Cardiac muscle cell (in vitro differentiated cells and primary cell): ENCODE measurements around the gene LRBA. TPM values are rescaled to one million over a fixed set of nuclear protein-coding genes. Genes with fewer than 3 reads are reported as not detected.
"Not testable (repeated sequence)": the region's sequence is repeated elsewhere in the genome, so short reads cannot be mapped to it uniquely, and the experiment has no call there.

Experiments
- DNase-seq, 2 donors: peaks; one replicate each; pipeline versions ENCODE4 v3.0.0 to v3.0.0-alpha.2; 2010 to 2017; ENCODE audit warnings: low read depth in 1 of 2, low spot score in 1 of 2
- H3K27ac ChIP-seq: fragments of 200-600 bp; sonication (generic); 2 replicates; pipeline ENCODE4 v1.5.1; 2016
- H3K27me3 ChIP-seq: fragments of 200-600 bp; sonication (generic); 2 replicates; pipeline ENCODE4 v1.6.0; 2016; ENCODE audit warnings: control low read depth
- H3K36me3 ChIP-seq: fragments of 200-600 bp; sonication (generic); 2 replicates; pipeline ENCODE4 v1.5.1; 2016; ENCODE audit warnings: control low read depth
- H3K4me1 ChIP-seq: fragments of 200-600 bp; sonication (generic); 2 replicates; pipeline ENCODE4 v1.8.1; 2017; ENCODE audit warnings: low read depth, mild to moderate bottlenecking, mixed run types
- H3K4me3 ChIP-seq: fragments of 200-600 bp; sonication (generic); 2 replicates; pipeline ENCODE4 v1.5.1; 2016; ENCODE audit warnings: mild to moderate bottlenecking
- H3K9me3 ChIP-seq: fragments of 200-600 bp; sonication (generic); 2 replicates; pipeline ENCODE4 v1.5.1; 2017; ENCODE audit warnings: low read depth, mild to moderate bottlenecking, control low read depth
- polyA plus RNA-seq: library from polyadenylated mRNA; unstranded; fragments of >200 nt; fragmentation: Nextera tagmentation; extraction: Ambion mirVana; gene quantifications from 2 replicates; pipeline ENCODE4 v1.2.1, GENCODE V29; 2016
- total RNA-seq: library from RNA; depleted of rRNA; stranded (reverse); fragments of >200 nt; gene quantifications from 2 replicates; pipeline ENCODE4 v1.2.3, GENCODE V29; 2016
- TF ChIP-seq, protein P1 (sequence below): IDR thresholded peaks from 2 replicates; pipeline ENCODE4 v1.5.1; 2012; ENCODE audit warnings: low read depth, mild to moderate bottlenecking, low read length

LRBA gene
- total and polyA plus RNA-seq, 2 experiments from 2014 or later, result 17.7 to 58.8 TPM

DNA sequence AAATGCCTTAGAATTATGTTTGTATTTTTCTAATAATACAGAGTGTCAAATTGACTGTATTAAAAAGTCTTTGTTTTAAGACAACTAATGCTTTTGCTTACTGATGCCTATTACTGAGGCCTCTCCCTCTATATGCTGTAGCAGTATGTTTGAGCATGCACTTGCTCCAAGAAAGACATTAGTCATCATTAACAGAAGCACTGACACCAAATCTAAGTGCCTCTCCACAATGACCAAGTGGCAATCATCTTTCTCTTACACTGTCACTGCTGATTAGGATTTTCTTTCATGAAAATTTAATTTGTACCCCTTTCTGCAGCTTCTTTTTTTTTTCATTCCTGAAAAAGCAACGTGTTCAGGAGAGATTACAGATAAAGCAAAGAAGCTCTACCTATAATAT lies 444.2 kb downstream of the LRBA start:
- H3K9me3 ChIP-seq, result no peaks in the 10 kb centered on the region
- no peak overlapping the region for H3K4me3 ChIP-seq
- H3K27me3 ChIP-seq, result peaks cover 4% of the 10 kb centered on the region
- H3K27ac ChIP-seq, result no peak overlapping the region
- no peaks in the 10 kb centered on the region for H3K4me1 ChIP-seq
- no peaks in the 10 kb centered on the region for H3K36me3 ChIP-seq
- TF ChIP-seq, protein P1, sequence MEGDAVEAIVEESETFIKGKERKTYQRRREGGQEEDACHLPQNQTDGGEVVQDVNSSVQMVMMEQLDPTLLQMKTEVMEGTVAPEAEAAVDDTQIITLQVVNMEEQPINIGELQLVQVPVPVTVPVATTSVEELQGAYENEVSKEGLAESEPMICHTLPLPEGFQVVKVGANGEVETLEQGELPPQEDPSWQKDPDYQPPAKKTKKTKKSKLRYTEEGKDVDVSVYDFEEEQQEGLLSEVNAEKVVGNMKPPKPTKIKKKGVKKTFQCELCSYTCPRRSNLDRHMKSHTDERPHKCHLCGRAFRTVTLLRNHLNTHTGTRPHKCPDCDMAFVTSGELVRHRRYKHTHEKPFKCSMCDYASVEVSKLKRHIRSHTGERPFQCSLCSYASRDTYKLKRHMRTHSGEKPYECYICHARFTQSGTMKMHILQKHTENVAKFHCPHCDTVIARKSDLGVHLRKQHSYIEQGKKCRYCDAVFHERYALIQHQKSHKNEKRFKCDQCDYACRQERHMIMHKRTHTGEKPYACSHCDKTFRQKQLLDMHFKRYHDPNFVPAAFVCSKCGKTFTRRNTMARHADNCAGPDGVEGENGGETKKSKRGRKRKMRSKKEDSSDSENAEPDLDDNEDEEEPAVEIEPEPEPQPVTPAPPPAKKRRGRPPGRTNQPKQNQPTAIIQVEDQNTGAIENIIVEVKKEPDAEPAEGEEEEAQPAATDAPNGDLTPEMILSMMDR, result no peak
- DNase-seq, result no peak

DNA sequence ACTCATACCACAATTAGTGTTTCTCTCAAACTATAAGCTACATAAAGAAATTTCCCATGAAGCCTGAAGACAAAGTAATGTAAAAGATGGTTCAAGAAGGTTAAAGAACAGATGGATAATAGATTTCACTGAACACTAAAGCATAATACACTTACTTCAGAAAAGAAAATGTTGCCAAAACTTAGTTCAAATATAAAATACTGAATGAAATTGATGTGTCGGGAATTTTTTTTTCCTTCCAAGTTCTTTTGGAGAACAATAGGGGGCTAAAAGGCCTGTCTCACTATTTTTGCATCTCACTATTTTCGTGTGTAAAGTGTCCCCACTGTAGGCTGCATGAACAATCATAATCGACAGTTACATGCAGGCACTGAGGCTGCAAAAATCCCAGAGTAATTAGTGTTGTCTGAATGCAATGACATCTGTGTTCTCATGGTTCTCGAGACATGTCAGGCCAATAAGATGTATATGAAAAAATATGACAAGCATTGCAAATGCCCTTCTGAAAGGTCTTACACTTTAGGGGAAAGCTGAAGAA lies 445.0 kb downstream of the LRBA start:
- H3K36me3 ChIP-seq, result no peaks in the 10 kb centered on the region
- peaks cover 1% of the 10 kb centered on the region for H3K27me3 ChIP-seq
- TF ChIP-seq, protein P1, result no peak
- H3K9me3 ChIP-seq, result no peaks in the 10 kb centered on the region
- H3K4me3 ChIP-seq, result no peak overlapping the region
- no peak overlapping the region for H3K27ac ChIP-seq
- H3K4me1 ChIP-seq, result no peaks in the 10 kb centered on the region
- DNase-seq, result no peak

DNA sequence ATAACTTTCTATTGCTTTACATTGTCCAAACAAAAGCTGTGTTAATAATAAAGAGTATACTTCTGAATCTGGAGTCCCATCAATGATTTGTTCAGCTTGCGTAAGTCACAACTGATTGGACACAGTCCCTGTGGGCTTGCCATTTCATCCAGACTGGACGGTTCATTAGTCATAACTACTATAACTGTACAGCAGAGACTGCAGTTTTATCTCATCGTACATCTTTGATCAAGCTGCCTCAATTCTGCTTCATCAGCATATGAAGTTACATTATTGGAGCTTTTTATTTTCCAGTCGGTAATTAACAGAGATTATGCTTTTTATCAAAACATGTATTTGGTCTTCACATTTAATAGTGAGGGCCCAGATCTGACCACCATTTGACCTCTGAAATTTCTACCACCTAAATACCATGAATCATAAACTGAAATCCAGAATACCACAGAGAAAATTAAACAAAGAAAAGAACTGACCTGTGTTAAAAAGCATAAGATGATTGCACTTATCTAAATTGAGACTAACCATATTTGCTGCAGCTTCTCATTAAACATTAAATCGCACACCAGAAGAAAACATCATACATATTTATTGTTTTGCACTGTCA lies 445.6 kb downstream of the LRBA start:
- no peaks in the 10 kb centered on the region for H3K4me1 ChIP-seq
- H3K27ac ChIP-seq, result no peak overlapping the region
- DNase-seq, result peak in 1 of 2 donors; percentile 49
- no peak overlapping the region for H3K4me3 ChIP-seq
- H3K27me3 ChIP-seq, result no peaks in the 10 kb centered on the region
- no peaks in the 10 kb centered on the region for H3K9me3 ChIP-seq
- TF ChIP-seq, protein P1, result no peak
- no peaks in the 10 kb centered on the region for H3K36me3 ChIP-seq

DNA sequence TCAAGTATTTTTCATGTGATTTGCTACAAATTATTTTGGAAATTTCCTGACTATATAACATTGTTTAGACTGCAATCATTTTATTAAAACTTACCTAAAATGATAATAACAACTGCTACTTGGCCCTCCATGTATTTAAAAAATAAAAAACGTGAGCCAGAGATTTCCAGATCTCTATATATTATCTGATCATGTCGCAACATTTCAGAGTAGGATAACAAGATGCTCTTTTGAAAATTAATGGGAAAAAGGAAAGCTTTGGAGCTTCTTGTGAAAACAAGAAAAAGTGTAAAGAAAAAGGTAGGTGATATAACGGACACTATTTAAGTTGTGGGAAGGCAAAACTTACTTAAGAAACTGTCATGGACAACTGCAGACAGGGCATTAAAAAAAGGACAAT lies 448.0 kb downstream of the LRBA start:
- Histone ChIP-seq H3K27me3 (no peaks in the 10 kb centered on the region), H3K4me1 (no peaks in the 10 kb centered on the region), H3K36me3 (no peaks in the 10 kb centered on the region), H3K9me3 (no peaks in the 10 kb centered on the region), H3K4me3 (no peak overlapping the region), H3K27ac (no peak overlapping the region)
- DNase-seq, result no peak
- TF ChIP-seq, protein P1, result no peak

DNA sequence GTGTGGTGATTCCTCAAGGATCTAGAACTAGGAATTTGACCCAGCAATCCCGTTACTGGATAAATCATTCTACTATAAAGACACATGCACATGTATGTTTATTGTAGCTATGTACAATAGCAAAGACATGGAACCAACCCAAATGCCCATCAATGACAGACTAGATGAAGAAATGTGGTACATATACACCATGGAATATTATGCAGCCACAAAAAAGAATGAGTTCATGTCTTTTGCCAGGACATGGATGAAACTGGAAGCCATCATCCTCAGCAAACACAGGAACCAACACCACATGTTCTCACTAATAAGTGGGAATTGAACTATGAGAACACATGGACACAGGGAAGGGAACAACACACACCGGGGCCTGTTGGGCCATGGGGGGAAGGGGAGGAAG lies 450.1 kb downstream of the LRBA start:
- H3K27ac ChIP-seq, H3K9me3 ChIP-seq, H3K4me3 ChIP-seq, H3K4me1 ChIP-seq, DNase-seq, H3K36me3 ChIP-seq, H3K27me3 ChIP-seq: not testable (repeated sequence)

DNA sequence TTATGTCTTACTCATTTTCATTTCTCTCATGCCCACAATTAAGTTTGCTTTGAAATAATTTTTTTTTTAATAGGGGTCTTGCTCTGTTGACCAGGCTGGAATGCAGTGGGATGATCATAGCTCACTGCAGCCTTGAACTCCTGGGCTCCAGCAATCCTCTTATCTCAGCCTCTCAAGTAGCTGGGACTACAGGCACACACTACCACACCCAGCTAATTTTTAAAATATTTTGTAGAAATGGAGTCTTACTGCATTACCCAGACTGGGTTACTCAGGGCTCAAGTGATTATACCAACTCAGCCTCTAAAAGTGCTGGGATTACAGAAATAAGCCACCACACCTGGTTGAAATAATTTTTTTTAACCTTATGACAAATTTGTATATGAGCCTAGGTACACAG lies 452.3 kb downstream of the LRBA start:
- Histone ChIP-seq H3K27ac (no peak overlapping the region), H3K4me1 (no peaks in the 10 kb centered on the region), H3K27me3 (no peaks in the 10 kb centered on the region), H3K36me3 (no peaks in the 10 kb centered on the region), H3K9me3 (no peaks in the 10 kb centered on the region), H3K4me3 (no peak overlapping the region)
- TF ChIP-seq, protein P1, result no peak
- DNase-seq, result no peak
